Mesothelial cell of epicardium (in vitro differentiated cells): ENCODE results near the gene GIPC2. TPM values are rescaled to one million over a fixed set of nuclear protein-coding genes. Genes with fewer than 3 reads are reported as not detected.
"Not testable (repeated sequence)": the region's sequence is repeated elsewhere in the genome, so short reads cannot be mapped to it uniquely, and the experiment has no call there.

Experiments
- DNase-seq, 2 experiments: peaks; one replicate each; pipeline ENCODE4 v3.0.0; 2021; ENCODE audit warnings: low spot score in 2 of 2; ENCODE audit not compliant: unreplicated experiment in 2 of 2
- H3K27ac Mint-ChIP-seq: 2 replicates; pipeline ENCODE4 v1.8.0; 2021; ENCODE audit warnings: mixed read lengths
- H3K27me3 Mint-ChIP-seq: 2 replicates; pipeline ENCODE4 v1.8.0; 2021; ENCODE audit warnings: low read depth, mixed read lengths
- H3K36me3 Mint-ChIP-seq: 2 replicates; pipeline ENCODE4 v1.8.0; 2021; ENCODE audit warnings: mixed read lengths
- H3K4me1 Mint-ChIP-seq: 2 replicates; pipeline ENCODE4 v1.8.0; 2021; ENCODE audit warnings: mixed read lengths
- H3K4me3 Mint-ChIP-seq: 2 replicates; pipeline ENCODE4 v1.8.0; 2021; ENCODE audit warnings: mild to moderate bottlenecking, moderate library complexity, mixed read lengths
- H3K9me3 Mint-ChIP-seq: 2 replicates; pipeline ENCODE4 v1.8.0; 2021; ENCODE audit warnings: mixed read lengths
- total RNA-seq: library from RNA; stranded (reverse); gene quantifications from 3 replicates; pipeline ENCODE4 v1.2.1, GENCODE V29; 2021
- TF ChIP-seq, protein P1 (sequence below): fragments of 200-600 bp; sonication (generic); IDR thresholded peaks from one replicate; pipeline ENCODE4 v1.5.0; 2021; ENCODE audit warnings: antibody characterized with exemption; ENCODE audit not compliant: unreplicated experiment

The GIPC2 gene
- total RNA-seq, 1 donor from 2014 or later = 0.20 TPM

DNA sequence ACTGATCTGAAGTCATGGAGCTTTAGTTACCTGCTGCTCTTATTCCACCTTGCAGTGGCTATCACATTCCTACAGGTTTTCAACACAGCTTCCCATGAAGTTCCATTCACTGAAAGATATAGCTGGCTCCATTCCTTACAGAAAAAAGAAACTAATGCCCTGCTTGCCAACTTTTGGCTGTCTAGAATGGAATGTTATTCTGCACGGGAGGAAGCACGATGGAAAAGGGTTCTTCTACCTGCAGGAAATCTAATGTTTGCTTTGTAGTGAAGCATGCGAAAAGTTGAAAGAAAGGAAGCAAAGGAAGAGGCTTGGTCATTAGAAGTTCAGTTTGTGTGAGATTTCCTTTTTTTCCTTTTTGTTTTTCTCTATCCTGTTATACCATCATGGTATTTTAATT, 32.6 kb downstream of the GIPC2 start:
- Mint-ChIP-seq H3K4me3 (no peak overlapping the region), H3K27ac (no peak overlapping the region), H3K9me3 (no peaks in the 10 kb centered on the region), H3K4me1 (peaks cover 2% of the 10 kb centered on the region), H3K27me3 (no peaks in the 10 kb centered on the region), H3K36me3 (no peaks in the 10 kb centered on the region)
- no peak for DNase-seq
- TF ChIP-seq, protein P1, sequence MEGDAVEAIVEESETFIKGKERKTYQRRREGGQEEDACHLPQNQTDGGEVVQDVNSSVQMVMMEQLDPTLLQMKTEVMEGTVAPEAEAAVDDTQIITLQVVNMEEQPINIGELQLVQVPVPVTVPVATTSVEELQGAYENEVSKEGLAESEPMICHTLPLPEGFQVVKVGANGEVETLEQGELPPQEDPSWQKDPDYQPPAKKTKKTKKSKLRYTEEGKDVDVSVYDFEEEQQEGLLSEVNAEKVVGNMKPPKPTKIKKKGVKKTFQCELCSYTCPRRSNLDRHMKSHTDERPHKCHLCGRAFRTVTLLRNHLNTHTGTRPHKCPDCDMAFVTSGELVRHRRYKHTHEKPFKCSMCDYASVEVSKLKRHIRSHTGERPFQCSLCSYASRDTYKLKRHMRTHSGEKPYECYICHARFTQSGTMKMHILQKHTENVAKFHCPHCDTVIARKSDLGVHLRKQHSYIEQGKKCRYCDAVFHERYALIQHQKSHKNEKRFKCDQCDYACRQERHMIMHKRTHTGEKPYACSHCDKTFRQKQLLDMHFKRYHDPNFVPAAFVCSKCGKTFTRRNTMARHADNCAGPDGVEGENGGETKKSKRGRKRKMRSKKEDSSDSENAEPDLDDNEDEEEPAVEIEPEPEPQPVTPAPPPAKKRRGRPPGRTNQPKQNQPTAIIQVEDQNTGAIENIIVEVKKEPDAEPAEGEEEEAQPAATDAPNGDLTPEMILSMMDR = no peak

DNA sequence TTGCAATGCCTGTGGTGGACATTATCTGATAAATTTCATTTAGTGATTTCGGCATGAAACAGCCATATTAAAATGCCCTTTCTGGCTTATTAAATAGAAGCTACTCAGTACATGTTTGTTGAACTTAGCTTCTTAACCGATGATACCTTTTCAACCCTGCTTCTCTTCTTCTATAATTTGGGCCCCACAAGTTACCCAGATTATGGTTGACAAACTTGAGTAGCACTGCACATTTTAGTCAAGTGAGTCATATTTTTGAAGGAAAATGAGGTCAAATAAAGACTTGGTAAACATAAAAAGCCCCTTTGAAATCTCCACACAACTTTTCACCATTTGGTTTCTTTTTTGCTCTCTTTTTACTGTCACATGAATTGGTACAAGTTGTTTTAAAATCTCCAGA, 33.8 kb downstream of the GIPC2 start:
- Mint-ChIP-seq H3K4me3 (no peak overlapping the region), H3K27ac (no peak overlapping the region), H3K9me3 (peaks cover 3% of the 10 kb centered on the region), H3K4me1 (no peaks in the 10 kb centered on the region), H3K27me3 (peaks cover 1% of the 10 kb centered on the region), H3K36me3 (no peaks in the 10 kb centered on the region)
- TF ChIP-seq, protein P1 = no peak
- DNase-seq = no peak

DNA sequence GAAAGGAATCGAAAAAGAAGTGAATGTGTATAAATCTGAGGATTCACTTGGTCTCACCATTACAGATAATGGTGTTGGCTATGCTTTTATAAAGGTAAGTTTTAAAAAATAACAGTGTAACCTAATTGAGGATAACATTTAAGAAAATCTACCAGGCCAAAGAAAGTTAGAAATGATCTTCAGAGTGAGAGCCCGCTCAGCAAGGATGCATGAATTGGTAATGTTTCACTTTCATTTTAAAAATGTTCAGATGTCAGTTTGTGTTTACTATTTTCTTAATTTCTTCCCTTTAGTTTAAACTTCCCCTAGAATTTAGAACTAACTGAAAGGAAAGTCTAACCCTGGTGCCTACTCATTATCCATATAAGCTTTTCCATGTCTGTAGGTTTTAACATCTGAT, 35.0 kb downstream of the GIPC2 start:
- Mint-ChIP-seq H3K36me3 (no peaks in the 10 kb centered on the region), H3K4me3 (no peak overlapping the region), H3K4me1 (no peaks in the 10 kb centered on the region), H3K9me3 (peaks cover 14% of the 10 kb centered on the region), H3K27me3 (peaks cover 2% of the 10 kb centered on the region), H3K27ac (no peak overlapping the region)
- no peak for DNase-seq
- TF ChIP-seq, protein P1 = no peak

DNA sequence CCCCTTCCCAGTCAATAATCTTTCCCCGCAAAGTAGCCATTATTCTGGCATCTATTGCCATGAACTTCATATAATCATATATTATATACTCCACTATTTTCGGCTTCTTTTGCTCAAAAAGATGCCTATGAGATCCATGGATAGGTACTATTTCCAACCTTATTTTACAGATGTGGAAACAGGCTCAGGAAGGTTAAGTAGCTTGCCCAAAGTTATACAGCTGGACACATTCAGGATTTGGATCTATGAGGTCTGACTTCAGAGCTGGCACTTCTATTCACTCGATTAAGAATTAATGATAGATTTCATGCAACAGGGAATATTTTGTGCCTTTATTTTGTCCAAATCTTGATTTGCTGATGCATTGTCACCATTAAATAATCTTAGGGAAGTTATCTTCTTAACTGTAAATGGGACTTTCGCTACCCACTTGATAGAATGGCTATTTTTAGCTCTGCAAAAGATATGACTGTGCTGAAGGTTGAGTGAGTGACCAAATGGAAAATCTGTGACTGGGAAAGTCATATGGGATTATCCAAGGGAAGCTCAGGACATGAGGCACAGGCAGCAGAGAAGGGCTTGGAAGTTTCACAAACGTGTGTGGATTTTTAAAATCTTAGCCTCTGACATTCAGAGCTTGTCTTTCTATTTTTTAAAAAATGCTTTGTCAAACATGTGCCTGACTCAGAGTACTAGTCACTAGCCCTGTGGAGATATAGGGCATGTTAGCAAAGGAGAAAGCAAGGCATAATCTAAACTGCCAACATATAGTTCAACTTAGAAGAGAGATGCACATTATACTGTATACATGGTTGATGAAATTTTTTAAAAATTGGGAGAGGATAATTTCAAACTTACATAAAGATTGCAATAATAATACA, 36.5 kb downstream of the GIPC2 start:
- H3K27ac Mint-ChIP-seq = no peak overlapping the region
- TF ChIP-seq, protein P1 = no peak
- peaks cover 2% of the 10 kb centered on the region for H3K27me3 Mint-ChIP-seq
- no peaks in the 10 kb centered on the region for H3K4me1 Mint-ChIP-seq
- peaks cover 27% of the 10 kb centered on the region for H3K9me3 Mint-ChIP-seq
- peaks cover 7% of the 10 kb centered on the region for H3K36me3 Mint-ChIP-seq
- no peak for DNase-seq
- no peak overlapping the region for H3K4me3 Mint-ChIP-seq

DNA sequence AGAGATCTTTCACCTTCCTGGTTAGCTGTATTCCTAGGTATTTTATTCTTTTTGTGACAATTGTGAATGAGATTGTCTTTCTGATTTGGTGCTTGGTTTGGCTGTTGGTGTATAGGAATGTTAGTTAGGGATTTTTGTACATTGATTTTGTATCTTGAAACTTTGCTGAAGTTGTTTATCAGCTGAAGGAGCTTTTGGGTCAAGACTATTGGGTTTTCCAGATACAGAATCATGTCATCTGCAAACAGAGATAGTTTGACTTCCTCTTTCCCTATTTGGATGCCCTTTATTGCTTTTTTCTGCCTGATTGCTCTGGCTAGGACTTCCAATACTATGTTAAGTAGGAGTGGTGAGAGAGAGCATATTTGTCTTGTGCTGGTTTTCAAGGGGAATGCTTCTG, 38.9 kb downstream of the GIPC2 start:
- not testable (repeated sequence) for H3K4me1 Mint-ChIP-seq, H3K27me3 Mint-ChIP-seq, DNase-seq, H3K36me3 Mint-ChIP-seq, H3K27ac Mint-ChIP-seq, H3K4me3 Mint-ChIP-seq
- H3K9me3 Mint-ChIP-seq = peaks cover 38% of the 10 kb centered on the region

DNA sequence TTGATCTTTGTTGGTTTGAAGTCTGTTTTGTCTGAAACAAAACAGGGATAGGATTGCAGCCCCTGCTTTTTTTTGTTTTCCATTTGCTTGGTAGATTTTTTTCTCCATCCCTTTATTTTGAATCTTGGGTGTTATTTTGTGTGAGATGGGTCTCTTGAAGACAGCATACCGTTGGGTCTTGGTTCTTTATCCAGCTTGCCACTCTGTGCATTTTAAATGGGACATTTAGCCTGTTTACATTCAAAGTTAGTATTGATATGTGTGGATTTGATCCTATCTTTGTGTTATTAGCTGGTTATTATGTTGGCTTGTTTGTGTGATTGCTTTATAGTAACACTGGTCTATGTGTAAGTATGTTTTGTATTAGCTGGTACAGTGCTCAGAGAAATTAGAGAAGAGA, 40.9 kb downstream of the GIPC2 start:
- no peak overlapping the region for H3K27ac Mint-ChIP-seq
- H3K4me1 Mint-ChIP-seq = no peaks in the 10 kb centered on the region
- no peak overlapping the region for H3K4me3 Mint-ChIP-seq
- no peak for DNase-seq
- TF ChIP-seq, protein P1 = no peak
- H3K36me3 Mint-ChIP-seq = peaks cover 7% of the 10 kb centered on the region
- H3K27me3 Mint-ChIP-seq = peaks cover 2% of the 10 kb centered on the region
- peaks cover 38% of the 10 kb centered on the region for H3K9me3 Mint-ChIP-seq
